GM12891 (cell line): ENCODE results near the gene LMNTD2.
"Not testable (repeated sequence)": the region's sequence is repeated elsewhere in the genome, so short reads cannot be mapped to it uniquely, and the experiment has no call there.

Experiments
- DNase-seq: peaks from one replicate; pipeline ENCODE4 v3.0.0; 2011; ENCODE audit warnings: low spot score; ENCODE audit not compliant: insufficient read length
- FAIRE-seq: peaks from 2 replicates; lab custom pipeline; 2011; peaks lifted over from hg19 to GRCh38; lab: Jason Lieb, UNC
- PAX5 ChIP-seq: IDR thresholded peaks from 2 replicates; pipeline ENCODE4 v1.6.1; 2011; ENCODE audit warnings: low read length, moderate library complexity, mild to moderate bottlenecking; ENCODE audit not compliant: insufficient read depth, severe bottlenecking
- POLR2A ChIP-seq: IDR thresholded peaks from 2 replicates; pipeline ENCODE4 v1.6.1; 2011; ENCODE audit warnings: low read depth, low read length, control low read depth
- POLR2AphosphoS5 ChIP-seq: IDR thresholded peaks from 2 replicates; pipeline ENCODE4 v1.6.1; 2011; ENCODE audit warnings: low read depth, low read length, control low read depth
- POU2F2 ChIP-seq: IDR thresholded peaks from 2 replicates; pipeline ENCODE4 v1.6.1; 2011; ENCODE audit warnings: low read depth, mild to moderate bottlenecking, control low read depth, low read length, moderate library complexity
- SPI1 ChIP-seq: IDR thresholded peaks from 2 replicates; pipeline ENCODE4 v1.6.1; 2011; ENCODE audit warnings: low read depth, low read length, control low read depth
- TAF1 ChIP-seq: IDR thresholded peaks from 2 replicates; pipeline ENCODE4 v1.6.1; 2011; ENCODE audit warnings: low read depth, low read length, control low read depth

LMNTD2 gene

GRCh38 chr11:528815-529727 lies 31.5 kb downstream of the LMNTD2 start:
- no peak for TF ChIP-seq POU2F2
- TF ChIP-seq SPI1 = no peak
- TF ChIP-seq TAF1 = no peak
- no peak for TF ChIP-seq POLR2AphosphoS5
- TF ChIP-seq POLR2A = no peak
- TF ChIP-seq PAX5 = no peak
- DNase-seq = no peak
- FAIRE-seq = no peak

GRCh38 chr11:528166-528814 lies 32.2 kb downstream of the LMNTD2 start:
- FAIRE-seq (no peak), DNase-seq (no peak)
- TF ChIP-seq SPI1 = no peak

- DNase-seq (no peak), FAIRE-seq (no peak)
- TF ChIP-seq SPI1 (no peak), PAX5 (no peak), POLR2A (no peak), POU2F2 (no peak), TAF1 (no peak)
These were observed 34.3 kb downstream of the LMNTD2 start for GRCh38 chr11:526192-526591.

- DNase-seq (no peak), FAIRE-seq (no peak)
- TF ChIP-seq TAF1 = no peak
- no peak for TF ChIP-seq POLR2AphosphoS5
- no peak for TF ChIP-seq PAX5
- TF ChIP-seq POU2F2 = no peak
- TF ChIP-seq SPI1 = no peak
- TF ChIP-seq POLR2A = no peak
These were observed 39.3 kb downstream of the LMNTD2 start for GRCh38 chr11:521177-521688.

GRCh38 chr11:520428-521176 lies 39.9 kb downstream of the LMNTD2 start:
- FAIRE-seq = no peak
- no peak for TF ChIP-seq POLR2A
- no peak for TF ChIP-seq PAX5
- TF ChIP-seq POU2F2 = no peak
- TF ChIP-seq TAF1 = no peak
- no peak for TF ChIP-seq POLR2AphosphoS5
- TF ChIP-seq SPI1 = no peak
- DNase-seq = no peak

GRCh38 chr11:518463-519202 lies 41.9 kb downstream of the LMNTD2 start:
- TF ChIP-seq POLR2A (no peak), SPI1 (no peak), POU2F2 (no peak), POLR2AphosphoS5 (no peak), TAF1 (no peak), PAX5 (no peak)
- DNase-seq (peak; percentile 94), FAIRE-seq (peak; percentile 89)

- DNase-seq, FAIRE-seq: not testable (repeated sequence)
These were observed 43.4 kb downstream of the LMNTD2 start for GRCh38 chr11:516918-517685.

- TF ChIP-seq SPI1 (no peak), TAF1 (no peak), POLR2AphosphoS5 (no peak), POLR2A (no peak), PAX5 (no peak), POU2F2 (no peak)
- no peak for FAIRE-seq
- no peak for DNase-seq
These were observed 44.1 kb downstream of the LMNTD2 start for GRCh38 chr11:516400-516799.

- FAIRE-seq = no peak
These were observed 45.4 kb downstream of the LMNTD2 start for GRCh38 chr11:515131-515530.

More at GRCh38 chr11:515131-515530, 45.4 kb downstream of the LMNTD2 start:
- TF ChIP-seq POLR2A = no peak
- TF ChIP-seq POU2F2 = no peak
- no peak for TF ChIP-seq TAF1
- TF ChIP-seq SPI1 = no peak
- TF ChIP-seq PAX5 = no peak
- TF ChIP-seq POLR2AphosphoS5 = no peak
- no peak for DNase-seq
